PC-3 (cell line): Measurements from ENCODE around the gene HMCN2.

Experiments used
- EZH2phosphoT487 ChIP-seq: fragments of 300-600 bp; sonication (generic); IDR thresholded peaks from 2 replicates; pipeline ENCODE4 v1.6.1; 2018; ENCODE audit warnings: mild to moderate bottlenecking, antibody characterized with exemption, low read length, borderline replicate concordance
- TF ChIP-seq, protein P1 (sequence below): fragments of 300-600 bp; sonication (generic); conservative IDR thresholded peaks from 2 replicates; pipeline ENCODE4 v1.5.1; 2017; ENCODE audit warnings: antibody characterized with exemption, low read depth, mild to moderate bottlenecking, low read length

DNA sequence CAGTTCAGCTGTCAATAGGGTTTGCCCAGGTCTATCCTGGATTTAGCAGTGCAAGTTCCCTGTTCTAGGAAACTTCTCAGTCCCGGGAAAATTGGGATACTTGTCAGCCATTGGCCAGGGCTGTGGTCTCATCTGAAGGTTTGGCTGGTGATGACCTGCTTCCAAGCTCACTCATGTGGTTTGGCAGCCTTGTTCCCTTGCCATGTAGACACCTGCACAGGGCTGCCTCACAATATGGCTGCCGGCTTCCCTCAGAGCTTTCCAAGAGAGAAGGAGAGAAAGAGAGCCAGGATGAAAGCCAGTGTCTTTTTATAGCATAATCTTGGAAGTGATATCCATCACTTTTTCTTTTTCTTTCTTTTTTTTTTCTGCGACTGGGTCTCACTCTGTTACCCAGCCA, 37.7 kb upstream of the HMCN2 start:
- TF ChIP-seq, protein P1, sequence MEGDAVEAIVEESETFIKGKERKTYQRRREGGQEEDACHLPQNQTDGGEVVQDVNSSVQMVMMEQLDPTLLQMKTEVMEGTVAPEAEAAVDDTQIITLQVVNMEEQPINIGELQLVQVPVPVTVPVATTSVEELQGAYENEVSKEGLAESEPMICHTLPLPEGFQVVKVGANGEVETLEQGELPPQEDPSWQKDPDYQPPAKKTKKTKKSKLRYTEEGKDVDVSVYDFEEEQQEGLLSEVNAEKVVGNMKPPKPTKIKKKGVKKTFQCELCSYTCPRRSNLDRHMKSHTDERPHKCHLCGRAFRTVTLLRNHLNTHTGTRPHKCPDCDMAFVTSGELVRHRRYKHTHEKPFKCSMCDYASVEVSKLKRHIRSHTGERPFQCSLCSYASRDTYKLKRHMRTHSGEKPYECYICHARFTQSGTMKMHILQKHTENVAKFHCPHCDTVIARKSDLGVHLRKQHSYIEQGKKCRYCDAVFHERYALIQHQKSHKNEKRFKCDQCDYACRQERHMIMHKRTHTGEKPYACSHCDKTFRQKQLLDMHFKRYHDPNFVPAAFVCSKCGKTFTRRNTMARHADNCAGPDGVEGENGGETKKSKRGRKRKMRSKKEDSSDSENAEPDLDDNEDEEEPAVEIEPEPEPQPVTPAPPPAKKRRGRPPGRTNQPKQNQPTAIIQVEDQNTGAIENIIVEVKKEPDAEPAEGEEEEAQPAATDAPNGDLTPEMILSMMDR, result no peak
- no peak for TF ChIP-seq EZH2phosphoT487
